Islet of Langerhans (tissue), 1 donor: ENCODE data around the gene TUBA3E.
"Not testable (repeated sequence)": the region's sequence is repeated elsewhere in the genome, so short reads cannot be mapped to it uniquely, and the experiment has no call there.

ENCODE experiments used
- FAIRE-seq: peaks from one replicate; lab custom pipeline; 2011; peaks lifted over from hg19 to GRCh38; lab: Jason Lieb, UNC

The TUBA3E gene

GRCh38 chr2:130191319-130191718, 6.9 kb downstream of the TUBA3E start:
- not testable (repeated sequence) for FAIRE-seq

DNA sequence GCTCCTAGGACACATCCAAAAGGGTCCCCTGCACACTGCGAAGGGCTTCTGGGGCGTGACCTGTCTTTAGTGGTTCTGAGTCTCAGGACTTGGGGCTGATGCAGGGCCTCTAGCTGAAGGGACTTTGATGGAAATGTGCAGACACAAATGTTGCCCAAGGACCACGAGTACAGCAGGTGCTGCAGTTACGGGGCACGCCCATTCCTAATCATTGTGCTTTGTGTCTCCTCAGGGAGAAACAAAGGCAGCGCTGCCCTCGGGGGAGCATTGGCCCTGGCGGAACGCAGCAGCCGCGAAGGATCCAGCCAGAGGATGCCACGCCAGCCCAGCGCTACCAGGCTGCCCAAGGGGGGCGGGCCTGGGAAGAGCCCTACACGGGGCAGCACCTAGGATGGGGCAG, 8.0 kb downstream of the TUBA3E start:
- FAIRE-seq, result no peak

DNA sequence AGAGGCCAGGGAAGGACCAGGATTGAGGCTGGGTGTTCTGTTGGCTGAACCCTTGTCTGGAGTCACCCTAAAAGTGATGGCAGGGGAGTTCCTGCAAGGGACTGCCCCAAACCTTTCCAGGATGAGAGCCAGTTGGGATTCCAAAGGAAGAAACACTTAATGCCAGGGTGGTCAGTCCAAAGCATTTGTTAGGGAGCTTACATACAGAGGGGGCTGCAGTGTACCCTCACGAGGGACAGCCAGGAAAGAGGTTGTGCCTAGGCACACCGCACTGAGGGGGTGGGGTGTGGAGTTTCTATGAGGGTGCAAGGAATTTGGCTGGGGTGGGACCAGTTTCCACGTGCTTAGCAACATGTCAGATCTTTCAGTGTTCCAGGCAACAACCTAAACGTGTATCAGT, 9.3 kb downstream of the TUBA3E start:
- not testable (repeated sequence) for FAIRE-seq

DNA sequence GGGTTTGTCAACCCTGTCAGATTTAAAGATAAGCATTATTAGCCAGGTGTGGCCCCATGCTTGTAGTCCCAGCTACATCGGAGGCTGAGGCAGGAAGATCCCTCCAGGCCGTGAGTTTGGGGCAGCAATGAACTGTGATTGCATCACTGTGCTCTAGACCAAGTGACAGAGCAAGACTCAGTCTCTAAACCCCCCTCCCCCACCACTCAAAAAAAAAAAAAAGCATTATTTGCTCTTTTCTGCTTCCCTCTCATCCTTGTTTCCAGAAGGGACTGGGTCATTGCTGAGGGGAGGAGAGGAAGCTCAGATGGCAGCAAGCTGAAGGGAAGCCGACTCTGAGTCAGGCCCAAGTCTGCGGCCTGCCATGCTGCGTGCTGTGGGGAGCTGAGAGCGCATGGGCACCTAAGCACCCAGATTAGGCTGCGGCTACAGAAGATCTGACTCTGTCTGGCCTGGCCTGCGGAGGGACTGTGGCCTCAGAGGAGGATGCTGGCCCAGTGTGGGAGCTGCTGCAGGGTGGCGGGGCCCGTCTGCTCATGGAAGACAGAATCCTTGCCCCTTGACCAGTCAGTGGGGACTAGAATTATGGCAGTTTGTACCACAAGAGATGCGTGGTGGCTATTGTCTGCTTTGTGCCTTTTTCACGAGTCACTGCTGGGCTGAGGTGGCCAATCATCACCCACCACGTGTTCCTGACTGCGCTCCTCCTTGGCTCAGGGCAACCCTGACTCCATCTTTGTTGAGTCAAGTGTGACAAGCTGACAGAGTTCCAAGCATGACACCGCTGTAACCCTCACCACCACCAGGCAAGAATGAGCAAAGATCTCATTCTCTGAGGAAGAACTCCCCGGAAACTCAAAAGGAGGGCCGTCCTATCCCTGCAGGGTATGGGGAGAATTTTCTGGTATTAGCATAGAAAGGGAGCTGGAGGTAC, 10.1 kb downstream of the TUBA3E start:
- not testable (repeated sequence) for FAIRE-seq

DNA sequence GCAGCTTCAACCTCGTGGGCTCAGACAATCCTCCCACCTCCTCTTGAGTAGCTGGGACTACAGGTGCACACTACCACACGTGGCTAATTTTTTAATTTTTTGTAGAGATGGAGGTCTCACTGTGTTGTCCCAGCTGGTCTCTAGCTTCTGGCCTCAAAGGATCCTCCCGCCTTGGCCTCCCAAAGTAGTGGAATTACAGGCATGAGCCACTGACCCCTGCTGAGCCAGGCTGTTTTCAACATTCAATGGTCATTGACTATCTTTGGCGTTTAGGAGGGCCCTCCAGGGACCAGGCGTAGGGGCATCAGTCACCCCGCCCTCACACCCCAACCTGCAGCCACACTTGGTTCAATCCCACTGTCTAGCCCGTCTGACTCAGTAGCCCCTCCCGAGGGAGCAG, 11.0 kb downstream of the TUBA3E start:
- no peak for FAIRE-seq

DNA sequence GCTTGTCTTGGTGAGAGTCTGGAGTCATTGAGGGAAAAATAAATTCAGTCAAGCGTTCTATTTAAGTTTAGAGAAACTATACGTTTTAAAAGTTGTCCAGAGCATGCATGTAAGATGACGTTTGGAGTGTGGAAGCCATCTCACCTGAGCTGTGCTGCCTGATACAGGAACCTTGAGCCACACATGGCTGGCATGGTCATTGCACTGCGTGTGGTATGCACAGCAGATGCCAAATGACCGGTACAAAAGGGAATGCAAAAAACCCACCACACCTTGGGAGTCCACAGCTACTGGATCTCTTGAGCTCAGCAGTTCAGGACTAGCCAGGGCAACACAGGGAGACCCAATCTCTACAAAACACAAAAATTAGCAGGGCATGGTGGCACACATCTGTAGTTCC, 11.8 kb downstream of the TUBA3E start:
- no peak for FAIRE-seq

DNA sequence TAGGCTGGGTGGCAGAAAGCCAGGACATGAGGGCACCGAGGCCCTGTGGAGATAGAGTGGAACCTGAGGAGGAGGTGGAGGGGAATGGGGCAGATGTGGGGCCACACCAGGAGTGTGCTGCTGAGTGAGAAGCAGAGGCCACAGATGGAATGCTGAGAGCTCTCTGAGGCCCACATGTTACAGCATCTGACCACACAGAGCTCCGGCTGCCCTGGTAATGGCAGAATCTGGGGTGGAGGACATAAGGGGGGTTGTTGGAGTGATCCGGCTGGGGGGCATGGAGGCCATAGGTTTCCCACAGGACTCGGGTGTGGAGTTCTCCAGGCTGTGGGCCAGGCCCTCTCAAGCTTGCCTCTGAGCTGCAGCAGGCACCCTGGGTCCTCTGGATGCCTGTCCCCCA, 12.3 kb downstream of the TUBA3E start:
- FAIRE-seq, result no peak

GRCh38 chr2:130185436-130185835, 12.8 kb downstream of the TUBA3E start:
- FAIRE-seq, result no peak

DNA sequence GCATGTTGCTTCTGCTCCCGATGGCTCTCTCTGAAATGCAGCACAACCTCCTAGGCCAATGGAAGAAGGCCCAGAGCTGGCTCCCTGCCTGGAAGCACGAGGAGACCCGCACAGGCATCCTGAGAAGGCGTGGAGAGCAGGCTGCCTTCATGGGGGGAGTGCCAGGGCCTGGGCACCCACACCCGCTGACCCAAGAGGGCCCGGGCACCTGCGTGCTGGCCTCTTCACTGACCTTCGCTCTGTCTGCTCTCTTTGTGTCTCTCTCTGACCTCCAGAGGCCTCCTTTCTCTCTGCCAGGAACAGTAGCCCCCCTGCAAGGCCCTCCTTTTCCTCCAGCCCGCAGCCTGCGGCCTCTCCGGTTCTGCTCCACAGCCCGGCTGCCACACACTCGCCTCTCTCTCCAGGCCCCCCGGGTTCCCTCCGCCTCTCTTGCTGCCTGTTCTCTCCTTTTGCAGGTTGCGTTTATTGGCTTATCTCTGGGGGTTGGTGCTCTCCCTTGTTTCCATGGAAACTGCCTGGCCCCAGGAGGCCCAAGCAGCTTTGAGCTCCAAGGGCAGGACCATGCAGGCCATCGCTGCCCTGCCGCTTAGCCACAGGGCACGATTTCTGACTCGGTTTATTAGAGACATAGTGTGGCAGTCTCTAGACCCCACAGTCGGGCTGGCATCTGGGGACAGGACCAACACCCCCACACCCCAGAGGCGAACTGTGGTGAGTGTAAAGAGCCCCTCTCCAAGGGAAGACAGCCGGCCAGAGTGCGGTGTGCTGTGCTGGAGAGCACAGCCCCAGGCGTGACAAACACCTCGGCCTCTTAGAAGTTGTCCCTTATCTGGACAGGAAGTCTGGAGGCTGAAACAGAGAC, 14.5 kb downstream of the TUBA3E start:
- FAIRE-seq, result no peak

DNA sequence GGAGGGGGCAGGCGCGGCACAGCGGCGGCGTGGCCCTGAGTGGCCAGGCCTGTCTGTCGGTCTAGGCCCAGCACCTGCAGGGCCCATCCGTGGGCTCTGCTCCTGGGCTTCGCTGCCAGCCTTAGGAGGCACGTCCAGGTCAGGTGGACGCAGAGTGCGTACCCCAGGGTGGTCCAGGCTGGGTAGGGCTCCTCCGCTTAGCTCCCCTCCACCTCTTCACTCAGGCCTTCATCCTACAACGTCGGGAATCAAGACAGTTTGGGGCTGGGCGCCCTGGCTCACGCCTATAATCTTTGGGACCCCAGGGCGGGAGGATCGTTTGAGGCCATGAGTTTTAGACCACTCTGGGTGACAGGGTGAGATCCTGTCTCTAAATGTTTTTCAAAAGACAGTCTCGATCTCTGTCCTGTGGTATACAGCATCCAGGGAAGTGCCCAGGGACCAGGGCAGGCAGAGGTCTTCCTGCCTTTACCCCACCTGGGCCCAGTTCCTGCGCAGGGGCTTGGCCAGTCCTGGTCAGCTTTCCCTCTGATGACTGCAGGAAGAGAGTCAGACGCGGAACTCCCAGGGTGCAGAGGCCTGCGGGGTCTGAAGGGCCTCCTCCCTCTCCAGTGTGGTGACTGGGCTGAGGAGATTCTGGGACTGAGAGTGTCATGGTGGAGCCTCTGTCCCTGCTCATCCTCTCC, 15.3 kb downstream of the TUBA3E start:
- FAIRE-seq, result not testable (repeated sequence)

GRCh38 chr2:130181880-130182682, 16.2 kb downstream of the TUBA3E start, which contains the start of gene MZT2B:
TSS of gene MZT2B (plus strand) at chr2:130182262. CDS start at chr2:130182283, 21 bp downstream.
- not testable (repeated sequence) for FAIRE-seq

GRCh38 chr2:130181325-130181879, 16.8 kb downstream of the TUBA3E start, which contains the start of gene SMPD4:
TSS of gene SMPD4 (minus strand) at chr2:130181602. CDS start at chr2:130176592, 5,010 bp downstream.
- no peak for FAIRE-seq

GRCh38 chr2:130180404-130181324, 17.6 kb downstream of the TUBA3E start:
- not testable (repeated sequence) for FAIRE-seq

GRCh38 chr2:130174866-130175265, 23.4 kb downstream of the TUBA3E start:
- not testable (repeated sequence) for FAIRE-seq

GRCh38 chr2:130169896-130170295, 28.3 kb downstream of the TUBA3E start:
- FAIRE-seq, result no peak

DNA sequence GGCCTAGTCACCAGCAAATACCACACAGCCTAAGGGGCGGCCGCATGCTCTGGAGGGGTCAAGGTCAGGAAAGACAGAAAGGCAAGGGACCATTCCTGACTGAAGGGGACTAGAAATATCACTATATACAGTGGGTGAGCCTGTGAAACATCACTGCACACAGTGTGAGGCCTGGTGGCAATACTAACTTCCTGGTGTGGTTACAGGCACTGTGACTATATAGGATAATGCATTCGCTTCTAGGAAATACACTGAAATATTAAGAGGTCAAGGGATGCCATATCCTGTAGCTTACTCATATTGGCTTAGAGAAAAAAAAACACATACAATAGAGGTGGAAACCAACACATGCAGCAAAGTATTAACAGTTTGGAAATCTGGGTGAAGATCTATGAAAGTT, 29.1 kb downstream of the TUBA3E start:
- FAIRE-seq, result not testable (repeated sequence)

GRCh38 chr2:130166611-130167010, 31.6 kb downstream of the TUBA3E start:
- FAIRE-seq, result not testable (repeated sequence)

DNA sequence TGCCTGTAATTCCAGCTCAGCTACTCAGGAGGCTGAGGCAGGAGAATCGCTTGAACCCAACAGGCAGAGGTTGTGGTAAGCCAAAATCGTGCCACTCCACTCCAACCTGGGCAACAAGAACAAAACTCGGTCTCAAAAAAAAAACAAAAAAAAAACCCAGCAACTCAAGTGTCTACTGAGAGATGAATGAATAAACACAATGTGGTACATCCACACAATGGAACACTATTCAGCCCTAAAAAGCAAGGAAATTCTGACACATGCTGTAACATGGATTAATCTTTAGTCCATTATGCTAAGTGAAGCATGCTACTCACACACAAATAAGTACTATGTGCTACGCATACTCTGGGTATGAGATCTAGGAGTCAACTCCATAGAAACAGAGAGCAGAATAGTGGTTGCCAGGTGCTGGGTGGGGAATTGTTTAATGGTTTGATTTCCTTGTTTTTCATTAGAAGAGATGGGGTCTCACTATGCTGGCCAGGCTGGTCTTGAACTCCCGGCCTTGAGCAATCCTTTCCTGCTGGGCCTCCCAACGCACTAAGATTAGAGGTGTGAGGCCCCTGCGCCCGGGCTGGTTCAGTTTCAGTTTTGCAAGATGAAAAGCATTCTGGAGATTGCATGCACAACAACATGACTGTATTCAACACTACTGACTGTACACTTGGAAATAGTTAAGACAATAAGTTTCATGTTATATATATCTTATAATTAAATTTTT, 32.8 kb downstream of the TUBA3E start:
- no peak for FAIRE-seq

DNA sequence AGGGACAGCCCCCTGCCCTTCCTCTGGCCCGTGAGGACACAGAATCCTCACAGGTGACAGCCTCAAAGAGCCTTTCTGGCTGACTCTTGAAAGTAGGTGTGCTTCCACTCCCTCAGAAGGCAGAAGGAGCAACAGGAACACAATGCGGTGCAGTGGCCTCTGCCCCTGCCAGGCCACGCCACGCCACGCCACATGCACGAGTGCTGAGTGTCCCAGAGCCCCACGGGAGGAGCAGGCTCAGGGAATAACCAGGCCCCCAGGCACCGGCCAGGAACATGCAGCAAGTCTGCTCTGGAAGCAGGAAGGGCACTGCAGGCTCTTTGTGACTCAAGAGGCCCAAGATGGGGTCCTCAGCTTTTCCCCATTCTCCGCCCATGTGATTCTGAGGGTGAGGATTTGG, 35.3 kb downstream of the TUBA3E start:
- FAIRE-seq, result no peak
